SIG-M5 treated with dmso at 0.1 percent for 504 hours (cell line): ENCODE measurements around the gene CNOT10.
"Not testable (repeated sequence)": the region's sequence is repeated elsewhere in the genome, so short reads cannot be mapped to it uniquely, and the experiment has no call there.

ENCODE experiments used
- DNase-seq: peaks from one replicate; lab custom pipeline; 2025; ENCODE audit not compliant: unreplicated experiment; lab: John Stamatoyannopoulos, UW

Gene CNOT10

GRCh38 chr3:32757618-32758374 is 72.8 kb downstream of the CNOT10 start:
- peak; percentile 91 for DNase-seq

- DNase-seq, result peak; percentile 91
Measured at GRCh38 chr3:32758375-32758753, 73.4 kb downstream of the CNOT10 start.

GRCh38 chr3:32759342-32759741 is 74.4 kb downstream of the CNOT10 start:
- DNase-seq, result peak; percentile 45

- DNase-seq, result no peak
Measured at GRCh38 chr3:32764481-32764880, 79.5 kb downstream of the CNOT10 start.

- peak; percentile 14 for DNase-seq
Measured at GRCh38 chr3:32778389-32778788, 93.4 kb downstream of the CNOT10 start.

- no peak for DNase-seq
Measured at GRCh38 chr3:32780071-32780734, 95.2 kb downstream of the CNOT10 start.

GRCh38 chr3:32780735-32781210 is 95.8 kb downstream of the CNOT10 start:
- no peak for DNase-seq

GRCh38 chr3:32781211-32781968 is 96.4 kb downstream of the CNOT10 start:
- DNase-seq, result peak; percentile 66

GRCh38 chr3:32781969-32782270 is 96.9 kb downstream of the CNOT10 start:
- DNase-seq, result not testable (repeated sequence)

- no peak for DNase-seq
Measured at GRCh38 chr3:32782407-32782806, 97.4 kb downstream of the CNOT10 start.

GRCh38 chr3:32791833-32792232 is 106.8 kb downstream of the CNOT10 start:
- no peak for DNase-seq

- DNase-seq, result no peak
Measured at GRCh38 chr3:32794487-32795308, 109.7 kb downstream of the CNOT10 start.

GRCh38 chr3:32796384-32796950 is 111.5 kb downstream of the CNOT10 start:
- not testable (repeated sequence) for DNase-seq

GRCh38 chr3:32797776-32798175 is 112.8 kb downstream of the CNOT10 start:
- DNase-seq, result no peak

- DNase-seq, result not testable (repeated sequence)
Measured at GRCh38 chr3:32801440-32801839, 116.5 kb downstream of the CNOT10 start.

- no peak for DNase-seq
Measured at GRCh38 chr3:32813180-32813579, 128.2 kb downstream of the CNOT10 start.

- peak; percentile 95 for DNase-seq
Measured at GRCh38 chr3:32814361-32814760, 129.4 kb downstream of the CNOT10 start.

GRCh38 chr3:32815841-32816438 is 131.0 kb downstream of the CNOT10 start:
- DNase-seq, result no peak

- DNase-seq, result no peak
Measured at GRCh38 chr3:32816439-32817256, 131.7 kb downstream of the CNOT10 start.

- no peak for DNase-seq
Measured at GRCh38 chr3:32817257-32817557, 132.2 kb downstream of the CNOT10 start.
